ENCODE measurements around the gene COG5.
A peak's percentile ranks its signal among the peaks of the same experiment; 100 is the strongest.

The COG5 gene

DNA sequence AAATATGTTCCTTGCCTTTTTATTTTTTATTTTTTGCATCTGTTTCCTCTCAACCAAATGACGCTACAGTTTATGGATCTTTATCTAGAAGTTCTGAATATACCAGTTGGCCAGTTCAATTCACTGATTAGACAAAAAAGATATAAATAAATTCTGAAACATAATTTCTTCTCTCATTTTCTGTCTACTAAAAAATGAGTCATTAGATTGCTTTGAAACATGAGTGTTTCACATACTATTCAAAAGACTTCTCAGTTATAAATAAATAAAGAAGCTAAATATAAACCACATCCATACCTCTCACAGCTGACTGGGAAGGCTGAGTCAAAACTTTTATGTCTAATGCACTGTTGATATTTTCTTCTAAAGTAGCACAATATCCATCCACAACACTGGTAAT is 191.4 kb downstream of the COG5 start:
- no peak for DNase-seq
- in situ Hi-C loops (cut with MboI; ENCODE audit: low pct_unique_long_range_greater_than_20kb, low sequenced_read_pairs) = no loop called here

DNA sequence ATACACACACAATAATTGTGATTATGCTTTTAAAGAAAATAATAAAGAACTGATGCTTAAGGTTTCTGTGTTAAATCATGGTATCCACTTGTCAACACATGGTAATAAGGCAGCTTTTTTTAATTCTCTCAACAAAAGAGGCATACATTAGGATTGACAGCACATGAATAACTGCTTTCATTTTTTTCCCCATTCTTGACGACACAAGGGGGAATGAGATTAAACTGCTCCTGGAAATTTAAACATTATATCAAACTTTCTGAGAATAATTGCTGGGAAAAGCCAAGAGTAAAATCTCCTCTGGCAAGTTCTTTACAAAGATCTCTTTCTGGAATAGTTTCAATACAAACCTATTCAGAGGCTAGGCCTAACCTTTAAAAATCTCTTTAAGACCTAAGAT is 192.9 kb downstream of the COG5 start:
- in situ Hi-C loops (cut with MboI; ENCODE audit: low pct_unique_long_range_greater_than_20kb, low sequenced_read_pairs) = no loop called here

DNA sequence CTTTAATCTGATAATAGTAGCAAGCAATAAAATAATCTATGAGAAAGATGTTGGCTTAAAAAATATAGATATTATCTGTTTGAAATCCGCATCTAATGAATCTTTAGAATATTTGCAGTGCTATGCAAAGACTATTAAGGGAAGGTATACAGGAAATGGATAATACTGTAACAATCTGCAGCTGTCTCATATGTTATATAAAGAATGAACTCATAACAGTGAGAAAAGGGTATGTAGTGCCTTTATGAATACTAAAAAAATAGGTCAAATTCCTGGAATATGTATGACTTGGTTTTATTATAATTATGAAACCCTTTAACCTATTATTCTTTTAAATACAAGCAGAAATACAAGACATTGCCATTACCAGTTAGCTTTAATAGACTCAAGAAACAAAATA is 198.9 kb downstream of the COG5 start:
- no peak for DNase-seq
- in situ Hi-C loops (cut with MboI; ENCODE audit: low pct_unique_long_range_greater_than_20kb, low sequenced_read_pairs) = no loop called here

More for the DNA sequence above, 192.9 kb downstream of the COG5 start:
- no peak for DNase-seq

DNA sequence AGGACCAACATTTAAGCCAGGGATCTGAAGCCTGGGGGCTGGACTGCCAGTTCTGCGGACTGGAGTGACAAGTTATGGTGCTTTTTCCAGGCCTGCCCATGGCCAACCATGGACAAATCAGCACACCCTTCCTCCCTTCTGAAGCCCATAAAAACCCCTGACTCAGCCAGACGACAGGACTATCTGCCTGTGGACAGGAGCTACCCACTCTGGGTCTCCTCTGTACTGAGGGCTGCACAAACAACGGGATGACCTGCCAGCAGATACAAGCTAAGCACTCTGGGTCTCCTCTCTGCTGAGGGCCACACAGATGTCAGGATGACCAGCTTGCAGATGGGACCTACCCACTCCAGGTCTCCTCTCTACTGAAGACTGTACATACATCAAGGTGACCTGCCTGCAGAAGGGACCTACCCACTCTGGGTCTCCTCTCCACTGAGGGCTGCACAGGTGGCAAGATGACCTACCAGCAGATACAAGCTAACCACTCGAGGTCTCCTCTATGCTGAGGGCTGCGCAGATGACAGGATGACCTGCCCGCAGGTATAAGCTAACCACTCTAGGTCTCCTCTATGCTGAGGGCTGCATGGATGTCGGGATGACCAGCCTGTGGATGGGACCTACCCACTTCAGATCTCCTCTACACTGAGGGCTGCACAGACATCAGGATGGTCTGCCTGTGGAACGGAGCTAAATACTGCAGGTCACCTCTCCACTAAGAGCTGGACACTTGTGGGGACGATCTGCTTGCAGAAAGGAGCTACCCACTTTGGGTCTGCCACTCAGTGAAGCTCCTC is 204.0 kb downstream of the COG5 start:
- in situ Hi-C loops (cut with MboI; ENCODE audit: low pct_unique_long_range_greater_than_20kb, low sequenced_read_pairs) = no loop called here
- no peak for DNase-seq

DNA sequence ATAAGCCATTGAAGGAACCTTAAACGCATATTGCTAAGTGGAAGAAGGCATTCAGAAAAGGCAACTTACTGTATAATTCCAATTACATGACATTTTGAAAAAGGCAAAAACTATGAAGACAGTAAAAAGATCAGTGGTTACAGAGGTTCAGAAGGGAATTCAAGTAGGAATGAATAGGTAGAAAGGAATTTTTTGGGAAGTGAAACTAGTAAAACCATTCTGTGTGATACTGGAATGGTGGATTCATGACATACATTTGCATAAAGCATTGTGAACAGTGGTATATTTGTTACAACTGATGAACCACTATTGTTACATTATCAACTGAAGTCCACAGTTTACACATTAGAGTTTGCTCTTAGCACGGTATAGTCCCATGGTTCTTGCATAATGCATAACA is 208.1 kb downstream of the COG5 start:
- DNase-seq = no peak
- in situ Hi-C loops (cut with MboI; ENCODE audit: low pct_unique_long_range_greater_than_20kb, low sequenced_read_pairs) = no loop called here

DNA sequence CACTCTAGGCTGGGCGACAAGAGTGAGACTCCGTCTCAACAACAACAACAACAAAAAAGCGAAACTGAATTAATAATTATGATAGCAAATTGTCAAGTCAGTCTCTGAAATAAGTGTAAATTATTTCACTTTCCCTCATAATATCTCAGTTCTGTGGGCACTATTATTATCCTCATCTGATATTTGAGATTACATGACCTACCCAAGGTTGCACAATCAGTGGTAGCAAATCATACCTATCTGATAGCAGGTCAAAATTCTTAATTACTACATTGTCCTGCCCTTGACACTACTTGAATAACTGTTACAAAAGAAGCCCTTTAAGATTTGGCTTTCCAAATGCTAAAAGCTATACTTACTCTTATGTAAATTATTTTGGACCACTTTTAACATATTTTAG is 209.1 kb downstream of the COG5 start:
- in situ Hi-C loops (cut with MboI; ENCODE audit: low pct_unique_long_range_greater_than_20kb, low sequenced_read_pairs) = no loop called here
- DNase-seq = no peak

DNA sequence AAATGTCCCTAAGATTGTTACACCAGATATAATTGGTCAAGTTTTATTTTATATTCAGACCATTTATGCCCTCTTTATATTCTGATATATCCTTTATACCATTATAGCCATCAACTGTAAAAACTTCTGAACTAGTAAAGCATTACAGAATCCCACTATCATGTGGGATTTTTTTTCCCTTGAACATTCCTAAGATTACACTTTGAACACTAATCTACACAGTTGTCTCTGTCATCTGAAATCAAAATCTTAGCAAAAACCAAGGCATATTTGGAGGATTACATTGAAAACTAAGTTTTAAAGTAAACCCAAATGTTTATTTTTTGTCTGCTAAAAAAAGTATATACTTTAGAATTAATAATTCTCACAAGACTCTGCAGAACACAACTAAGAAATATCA is 210.0 kb downstream of the COG5 start:
- in situ Hi-C loops (cut with MboI; ENCODE audit: low pct_unique_long_range_greater_than_20kb, low sequenced_read_pairs) = no loop called here
- DNase-seq = no peak

DNA sequence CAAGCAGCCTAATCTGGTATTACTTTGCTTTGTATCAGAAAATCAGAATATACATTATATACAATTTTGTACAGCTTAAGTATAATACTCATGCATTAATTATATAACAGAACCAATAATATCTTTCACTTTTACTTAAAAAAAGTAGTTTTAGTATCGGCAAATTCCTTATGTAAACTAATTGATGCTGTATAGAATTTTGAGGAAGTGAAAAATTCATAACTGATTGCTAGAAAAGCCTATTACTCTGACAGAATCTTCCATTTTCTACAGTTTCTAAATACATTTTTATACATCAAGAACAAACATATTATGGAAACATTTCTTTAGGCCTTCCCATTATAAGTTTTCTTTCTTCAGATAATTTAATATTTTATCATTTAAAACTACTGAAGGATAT is 217.8 kb downstream of the COG5 start:
- in situ Hi-C loops (cut with MboI; ENCODE audit: low pct_unique_long_range_greater_than_20kb, low sequenced_read_pairs) = no loop called here

DNA sequence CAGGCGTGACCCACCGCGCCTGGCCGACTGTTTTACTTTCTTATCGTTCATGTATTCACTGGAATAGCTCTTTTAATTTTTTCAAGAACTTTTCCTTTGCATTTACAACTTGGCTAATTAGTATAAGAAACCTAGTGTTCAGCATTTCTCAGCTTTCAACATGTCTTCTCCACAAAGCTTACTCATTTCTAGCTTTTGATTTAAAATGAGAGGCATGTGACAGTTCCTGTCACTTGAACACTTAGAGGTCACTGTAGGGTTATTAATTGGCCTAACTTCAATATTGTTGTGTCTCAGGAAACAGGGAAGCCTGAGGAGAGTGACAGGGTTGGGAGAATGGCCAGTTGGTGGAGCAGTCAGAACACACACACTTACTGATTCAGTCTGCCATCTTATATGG is 218.9 kb downstream of the COG5 start:
- in situ Hi-C loops (cut with MboI; ENCODE audit: low pct_unique_long_range_greater_than_20kb, low sequenced_read_pairs) = no loop called here
- DNase-seq = no peak

More for the DNA sequence above, 217.8 kb downstream of the COG5 start:
- no peak for DNase-seq

DNA sequence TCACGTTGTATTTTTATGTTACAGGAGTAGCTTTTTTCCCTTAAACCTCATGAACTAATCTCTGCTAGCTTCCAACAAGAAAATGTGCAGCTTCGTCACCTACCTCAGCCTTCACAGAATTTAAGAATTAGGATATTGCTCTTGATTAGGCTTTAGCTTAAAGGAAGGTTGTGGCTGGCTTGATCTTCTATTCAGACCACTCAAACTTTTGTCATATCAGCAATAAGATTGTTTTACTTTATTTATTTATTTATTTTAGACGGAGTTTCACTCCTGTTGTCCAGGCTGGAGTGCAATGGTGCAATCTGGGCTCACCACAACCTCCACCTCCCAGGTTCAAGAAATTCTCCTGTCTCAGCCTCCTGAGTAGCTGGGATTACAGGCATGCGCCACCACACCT is 219.4 kb downstream of the COG5 start:
- in situ Hi-C loops (cut with MboI; ENCODE audit: low pct_unique_long_range_greater_than_20kb, low sequenced_read_pairs) = no loop called here
- no peak for DNase-seq

DNA sequence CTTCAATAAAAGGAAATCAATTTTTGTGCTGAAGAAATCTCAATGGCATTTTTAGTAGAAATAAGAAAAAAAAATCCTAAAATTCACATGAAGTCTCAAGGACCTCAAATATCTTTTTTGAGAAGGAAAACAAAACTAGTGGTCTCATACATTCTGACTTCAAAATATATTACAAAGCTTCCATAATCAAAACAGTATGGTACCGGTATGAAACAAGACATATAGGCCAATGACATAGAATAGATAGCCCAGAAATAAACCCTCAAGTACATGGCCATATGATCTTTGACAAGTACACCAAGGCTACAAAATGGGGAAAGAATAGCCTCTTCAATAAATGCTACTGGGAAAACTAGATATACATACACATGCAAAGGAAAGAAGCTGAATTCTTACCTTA is 225.6 kb downstream of the COG5 start:
- in situ Hi-C loops (cut with MboI; ENCODE audit: low pct_unique_long_range_greater_than_20kb, low sequenced_read_pairs) = no loop called here
- no peak for DNase-seq

DNA sequence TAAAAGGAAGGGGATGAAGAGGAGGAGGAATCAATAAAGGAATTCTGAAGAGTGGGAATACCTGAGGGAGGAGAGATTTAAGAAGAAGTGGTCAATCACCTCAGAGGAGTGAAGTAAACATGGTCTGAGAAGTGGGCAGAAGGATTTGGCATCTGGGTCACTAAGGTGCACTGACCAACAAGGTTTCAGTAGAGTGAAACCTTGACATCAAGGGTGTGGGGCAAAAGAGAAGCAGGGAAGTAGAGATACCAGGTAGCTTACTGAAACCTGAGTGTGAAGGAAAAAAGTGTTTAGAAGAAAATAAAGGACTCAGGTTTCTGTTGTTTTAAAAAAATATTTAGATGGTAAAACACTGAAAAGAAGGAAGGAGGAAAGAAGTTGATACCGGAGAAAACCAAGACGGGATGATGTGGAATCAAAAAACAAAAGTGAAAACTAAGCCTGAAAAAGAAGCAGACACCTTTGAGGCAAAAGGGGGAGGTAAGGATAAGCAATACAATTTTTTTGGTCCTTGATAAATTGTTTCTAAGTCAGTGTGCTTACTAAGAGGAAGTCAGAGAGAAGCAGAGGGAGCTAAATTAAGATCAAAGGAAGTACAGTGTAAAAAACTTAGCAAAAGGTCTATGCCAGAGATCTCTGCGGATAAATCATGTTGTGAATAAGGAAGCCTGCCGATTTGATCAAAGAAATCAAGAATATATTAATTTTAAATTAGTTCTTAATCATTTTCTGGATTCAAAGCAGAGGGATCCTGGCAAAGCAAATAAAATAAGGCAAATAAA is 231.0 kb downstream of the COG5 start:
- in situ Hi-C loops (cut with MboI; ENCODE audit: low pct_unique_long_range_greater_than_20kb, low sequenced_read_pairs) = no loop called here

DNA sequence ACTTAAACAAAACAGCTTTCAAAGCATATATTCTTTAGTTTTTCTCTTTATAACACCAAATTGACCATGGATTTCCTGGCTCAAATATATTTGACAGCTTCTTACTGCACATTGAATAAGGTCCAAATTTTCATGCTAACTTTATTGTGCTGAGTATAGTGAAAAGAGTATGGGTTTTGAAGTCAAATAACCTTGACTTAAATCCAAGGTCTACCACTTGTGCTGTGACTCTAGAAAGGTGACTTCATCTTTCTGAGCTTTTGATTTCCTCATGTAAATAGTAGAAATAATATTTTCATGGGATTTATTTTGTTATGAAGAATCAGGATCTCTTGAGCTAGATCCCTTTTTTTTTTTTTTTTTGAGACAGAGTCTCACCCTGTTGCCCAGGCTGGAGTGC is 233.2 kb downstream of the COG5 start:
- in situ Hi-C loops (cut with MboI; ENCODE audit: low pct_unique_long_range_greater_than_20kb, low sequenced_read_pairs) = no loop called here
- no peak for DNase-seq

More for the DNA sequence above, 231.0 kb downstream of the COG5 start:
- DNase-seq = peak; percentile 68

DNA sequence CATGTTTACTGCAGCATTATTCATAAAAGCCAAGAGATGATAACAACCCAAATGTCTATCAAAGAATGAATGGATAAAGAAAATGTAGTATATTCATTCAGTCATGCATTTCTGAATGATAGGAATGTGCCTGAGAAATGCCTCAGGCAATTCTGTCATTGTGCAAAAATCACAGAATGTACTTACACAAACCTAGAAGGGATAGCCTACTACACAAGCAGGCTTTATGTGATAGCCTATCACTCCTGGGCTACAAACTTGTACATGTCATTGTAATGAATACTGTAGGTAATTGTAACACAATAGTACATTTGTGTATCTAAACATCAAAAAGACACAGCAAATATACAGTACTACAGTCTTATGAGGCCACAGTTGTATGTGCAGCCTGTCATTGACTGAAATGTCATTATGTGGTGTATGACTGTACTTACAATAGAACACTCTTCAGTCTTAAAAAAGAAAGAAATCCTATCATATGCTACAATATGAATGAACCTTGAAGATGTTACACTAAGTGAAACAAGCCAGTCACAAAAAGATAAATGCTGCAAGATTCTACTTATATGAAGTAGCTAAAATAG is 235.6 kb downstream of the COG5 start:
- DNase-seq = no peak
- in situ Hi-C loops (cut with MboI; ENCODE audit: low pct_unique_long_range_greater_than_20kb, low sequenced_read_pairs) = no loop called here

DNA sequence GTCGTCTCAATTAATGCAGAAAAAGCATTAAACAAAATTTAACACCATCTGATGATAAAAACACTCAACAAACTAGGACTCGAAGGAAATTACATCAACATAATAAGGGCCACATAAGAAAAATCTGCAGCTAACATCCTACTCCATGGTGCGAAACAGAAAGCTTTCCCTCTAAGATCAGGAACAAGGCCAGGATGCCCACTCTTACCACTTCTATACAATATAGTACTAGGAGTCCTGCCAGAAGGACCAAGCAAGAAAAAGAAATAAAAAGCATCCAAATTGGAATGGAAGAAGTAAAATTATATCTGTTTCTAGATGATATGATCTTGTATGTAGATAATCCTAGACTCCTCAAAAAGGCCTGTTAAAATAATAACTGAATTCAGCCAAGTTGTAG is 237.7 kb downstream of the COG5 start:
- in situ Hi-C loops (cut with MboI; ENCODE audit: low pct_unique_long_range_greater_than_20kb, low sequenced_read_pairs) = no loop called here
- no peak for DNase-seq

DNA sequence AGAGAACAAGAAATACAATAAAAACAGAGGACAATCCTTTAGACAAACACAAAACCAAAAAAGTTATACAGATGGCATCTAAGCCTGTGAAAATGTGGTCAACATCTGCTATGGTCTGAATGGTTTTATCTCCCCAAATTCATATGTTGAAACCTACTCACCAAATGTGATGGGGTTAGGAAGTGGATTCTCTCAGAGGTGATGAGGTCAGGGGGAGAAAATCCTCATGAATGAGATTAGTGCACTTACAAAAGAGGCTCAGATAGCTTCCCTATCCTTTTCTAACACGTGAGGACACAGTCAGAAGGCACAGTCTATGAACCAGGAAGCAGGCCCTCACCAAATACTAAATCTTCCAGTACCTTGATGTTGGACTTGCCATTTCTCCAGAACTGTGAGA is 241.7 kb downstream of the COG5 start:
- in situ Hi-C loops (cut with MboI; ENCODE audit: low pct_unique_long_range_greater_than_20kb, low sequenced_read_pairs) = no loop called here
- DNase-seq = no peak

DNA sequence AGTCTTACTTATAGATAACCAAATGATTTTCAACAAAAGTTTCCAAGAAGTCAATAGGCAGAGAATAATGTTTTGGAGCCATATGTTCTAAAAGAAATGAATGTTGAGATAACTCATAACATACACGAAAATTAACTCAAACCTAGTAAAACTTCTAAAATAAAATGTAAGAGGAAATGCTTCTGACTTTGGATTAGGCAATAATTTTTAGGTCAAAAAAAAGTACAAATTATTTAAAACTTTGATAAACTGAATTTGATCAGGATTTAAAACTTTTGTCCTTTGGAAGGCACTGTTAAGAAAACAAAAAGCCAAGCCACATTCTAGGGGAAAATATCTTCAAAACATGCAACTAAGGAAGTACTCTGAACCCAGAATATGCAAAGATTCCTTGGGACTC is 242.1 kb downstream of the COG5 start:
- in situ Hi-C loops (cut with MboI; ENCODE audit: low pct_unique_long_range_greater_than_20kb, low sequenced_read_pairs) = no loop called here
- no peak for DNase-seq

DNA sequence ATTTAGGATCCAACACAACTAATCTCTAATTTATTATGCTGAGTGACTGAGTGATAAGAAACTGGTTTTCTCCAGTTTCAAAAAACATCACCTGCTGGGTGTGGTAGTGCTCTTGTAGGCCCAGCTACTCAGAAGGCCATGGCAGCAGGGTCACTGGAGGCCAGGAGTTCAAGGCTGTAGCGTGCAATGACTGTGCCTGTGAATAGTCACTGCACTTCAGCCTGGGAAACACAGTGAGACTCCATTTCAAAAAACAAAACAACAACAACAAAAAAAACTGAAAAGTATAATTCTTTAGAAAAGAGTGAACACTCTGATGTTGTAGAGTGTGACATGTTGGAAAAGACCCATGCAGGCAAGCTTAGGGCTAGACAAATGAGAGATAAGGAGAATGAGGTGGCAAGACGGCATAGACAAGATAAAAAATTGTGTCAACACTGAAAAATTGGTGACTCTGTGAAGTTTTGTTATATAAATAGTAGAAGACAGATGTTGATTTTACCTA is 243.9 kb downstream of the COG5 start:
- in situ Hi-C loops (cut with MboI; ENCODE audit: low pct_unique_long_range_greater_than_20kb, low sequenced_read_pairs) = no loop called here
- no peak for DNase-seq

DNA sequence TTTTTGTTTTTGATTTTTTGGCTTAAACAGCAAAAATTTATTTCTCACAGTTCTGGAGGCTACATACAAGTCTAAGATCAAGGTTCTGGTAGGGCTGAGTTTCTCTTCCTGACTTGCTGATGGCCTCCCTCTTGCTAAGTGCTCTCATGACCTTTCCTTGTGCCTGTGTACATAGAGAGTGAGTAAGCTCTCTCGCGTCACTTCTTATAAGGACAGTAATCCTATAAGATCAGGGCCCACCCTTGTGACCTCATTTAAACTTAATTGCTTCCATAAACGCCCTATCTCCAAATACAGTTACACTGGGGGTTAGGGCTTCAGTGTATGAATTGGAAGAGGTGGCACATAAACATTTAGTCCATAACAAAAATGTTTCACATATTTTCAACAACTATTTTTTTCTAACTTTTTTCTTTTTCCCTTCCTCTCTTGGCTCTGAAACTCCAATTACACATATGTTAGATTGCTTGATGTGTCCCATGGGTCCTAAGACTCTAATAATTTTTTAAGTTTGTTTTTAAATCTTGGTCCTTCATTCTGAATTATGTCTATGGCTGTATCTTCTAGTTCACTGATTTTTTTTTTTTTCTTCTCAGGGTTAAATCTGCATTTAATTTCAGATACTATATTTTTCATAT is 245.1 kb downstream of the COG5 start:
- in situ Hi-C loops (cut with MboI; ENCODE audit: low pct_unique_long_range_greater_than_20kb, low sequenced_read_pairs) = no loop called here
- DNase-seq = no peak

Measured in KBM-7 (cell line).